Activated naive CD8-positive, alpha-beta T cell treated with anti-CD3 and anti-CD28 coated beads, Interleukin-2, amount 10 ng/mL, durations not matched to agents 7 days and 5 days (primary cell): ENCODE results near the gene LHX3. TPM values are rescaled to one million over a fixed set of nuclear protein-coding genes. Genes with fewer than 3 reads are reported as not detected.

Source experiments
- ATAC-seq: fragments of 150-1000 bp; cut with Tn5 transposase; one replicate; pipeline ENCODE4 v1.10.0; 2021; ENCODE audit warnings: low read depth, moderate library complexity
- POLR2A ChIA-PET: fragments of 350-600 bp; sonication (Branson Sonifier 250); formaldehyde crosslinking; loops from one replicate; lab custom pipeline; 2021; ENCODE audit warnings: antibody characterized with exemption; lab: Charles Lee
- DNase-seq: peaks from one replicate; pipeline ENCODE4 v3.0.0; 2021
- H3K27ac Mint-ChIP-seq: one replicate; pipeline ENCODE4 v1.8.0; 2022; ENCODE audit warnings: mild to moderate bottlenecking, mixed read lengths
- H3K27me3 Mint-ChIP-seq: one replicate; pipeline ENCODE4 v1.8.0; 2022; ENCODE audit warnings: mild to moderate bottlenecking, moderate library complexity, mixed read lengths
- H3K36me3 Mint-ChIP-seq: one replicate; pipeline ENCODE4 v1.8.0; 2021; ENCODE audit warnings: mild to moderate bottlenecking, mixed read lengths
- H3K4me1 Mint-ChIP-seq: one replicate; pipeline ENCODE4 v1.8.0; 2021; ENCODE audit warnings: mixed read lengths
- H3K4me3 Mint-ChIP-seq: one replicate; pipeline ENCODE4 v1.8.0; 2022; ENCODE audit warnings: mild to moderate bottlenecking, moderate library complexity, mixed read lengths
- H3K9me3 Mint-ChIP-seq: one replicate; pipeline ENCODE4 v1.8.0; 2021; ENCODE audit warnings: mixed read lengths
- total RNA-seq, 2 experiments: library from RNA; stranded (reverse); gene quantifications; one replicate each; pipeline ENCODE4 v1.2.3, GENCODE V29; 2021

LHX3 gene
- total RNA-seq, 2 experiments from 2014 or later: not detected

DNA sequence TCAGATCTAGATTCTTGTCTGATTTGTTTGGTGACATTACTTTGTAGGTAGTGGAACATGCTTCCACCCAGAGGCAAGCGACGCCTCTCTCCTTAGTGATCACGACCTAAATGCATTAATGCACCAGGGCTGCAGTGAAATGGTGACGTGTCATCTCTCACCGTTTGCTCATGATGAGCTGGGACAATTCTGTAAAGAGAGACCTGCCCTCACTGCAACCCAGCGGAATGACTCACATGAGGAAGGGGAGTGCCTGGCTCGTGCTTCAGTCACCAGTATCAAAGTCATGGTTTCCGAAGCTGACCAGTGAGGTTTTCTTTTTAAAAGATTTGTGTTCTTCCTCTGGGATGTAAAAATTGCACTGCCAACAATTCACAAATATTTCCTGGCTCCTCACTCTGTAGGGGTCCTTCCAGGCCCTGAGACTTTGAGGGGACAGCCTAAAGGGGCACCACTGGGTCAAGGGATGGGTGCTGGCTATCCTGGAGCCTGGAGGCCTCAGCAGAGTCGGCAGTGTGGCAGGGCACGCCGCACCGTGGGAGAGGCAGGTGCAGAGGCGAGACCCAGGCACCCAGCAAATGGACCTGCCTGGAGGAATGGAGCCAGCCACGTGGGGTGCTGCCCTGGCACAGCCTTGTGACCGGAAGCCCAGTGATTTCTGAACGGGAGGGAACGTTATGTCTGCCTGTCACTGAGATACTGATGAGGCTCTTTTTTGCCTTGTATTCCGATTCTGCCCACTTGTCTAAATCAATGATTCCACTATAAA, 23.4 kb upstream of the LHX3 start:
- Mint-ChIP-seq H3K4me1 (peaks cover 13% of the 10 kb centered on the region), H3K4me3 (no peak overlapping the region), H3K27me3 (no peaks in the 10 kb centered on the region), H3K9me3 (no peaks in the 10 kb centered on the region), H3K36me3 (peaks cover 2% of the 10 kb centered on the region), H3K27ac (no peak overlapping the region)
- ATAC-seq (no peak), DNase-seq (no peak)
- POLR2A ChIA-PET: no interaction called here

DNA sequence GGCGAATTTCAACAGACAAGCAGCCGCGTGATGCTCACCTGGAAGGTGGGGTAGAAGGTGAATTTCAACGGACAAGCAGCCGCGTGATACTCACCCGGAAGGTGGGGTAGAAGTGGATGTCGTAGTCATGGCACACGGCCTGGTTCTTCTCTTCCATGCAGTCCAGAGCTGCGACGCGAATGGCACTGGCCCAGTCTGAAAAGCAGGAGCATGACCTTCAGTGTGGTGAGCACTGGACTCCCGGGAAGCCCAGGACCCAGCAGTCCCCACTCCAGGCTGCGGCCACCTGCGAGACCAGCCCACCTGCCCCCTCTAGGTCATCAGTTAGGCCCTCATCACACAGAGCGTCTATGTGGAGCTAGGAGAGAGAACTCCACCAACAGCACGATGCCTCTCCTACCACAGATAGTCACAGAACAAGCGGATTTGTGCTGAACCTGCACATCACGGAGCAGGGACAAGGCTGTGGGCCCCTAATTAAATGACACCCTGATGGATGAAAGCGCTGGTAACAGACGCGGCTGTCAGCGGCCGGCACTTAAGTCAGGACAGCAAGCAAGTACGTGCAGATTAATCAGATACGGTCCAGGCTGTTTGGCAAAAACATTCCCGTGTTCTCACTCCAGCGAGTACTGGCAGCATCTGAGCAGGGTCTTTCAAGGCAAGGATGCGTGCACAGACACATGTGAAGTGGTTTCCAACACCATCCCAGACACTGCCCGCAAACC, 21.9 kb upstream of the LHX3 start:
- H3K27ac Mint-ChIP-seq: no peak overlapping the region
- POLR2A ChIA-PET: no interaction called here
- ATAC-seq: no peak
- no peak overlapping the region for H3K4me3 Mint-ChIP-seq
- H3K4me1 Mint-ChIP-seq: peaks cover 5% of the 10 kb centered on the region
- H3K27me3 Mint-ChIP-seq: no peaks in the 10 kb centered on the region
- H3K36me3 Mint-ChIP-seq: peaks cover under 1% of the 10 kb centered on the region
- no peaks in the 10 kb centered on the region for H3K9me3 Mint-ChIP-seq
- no peak for DNase-seq

DNA sequence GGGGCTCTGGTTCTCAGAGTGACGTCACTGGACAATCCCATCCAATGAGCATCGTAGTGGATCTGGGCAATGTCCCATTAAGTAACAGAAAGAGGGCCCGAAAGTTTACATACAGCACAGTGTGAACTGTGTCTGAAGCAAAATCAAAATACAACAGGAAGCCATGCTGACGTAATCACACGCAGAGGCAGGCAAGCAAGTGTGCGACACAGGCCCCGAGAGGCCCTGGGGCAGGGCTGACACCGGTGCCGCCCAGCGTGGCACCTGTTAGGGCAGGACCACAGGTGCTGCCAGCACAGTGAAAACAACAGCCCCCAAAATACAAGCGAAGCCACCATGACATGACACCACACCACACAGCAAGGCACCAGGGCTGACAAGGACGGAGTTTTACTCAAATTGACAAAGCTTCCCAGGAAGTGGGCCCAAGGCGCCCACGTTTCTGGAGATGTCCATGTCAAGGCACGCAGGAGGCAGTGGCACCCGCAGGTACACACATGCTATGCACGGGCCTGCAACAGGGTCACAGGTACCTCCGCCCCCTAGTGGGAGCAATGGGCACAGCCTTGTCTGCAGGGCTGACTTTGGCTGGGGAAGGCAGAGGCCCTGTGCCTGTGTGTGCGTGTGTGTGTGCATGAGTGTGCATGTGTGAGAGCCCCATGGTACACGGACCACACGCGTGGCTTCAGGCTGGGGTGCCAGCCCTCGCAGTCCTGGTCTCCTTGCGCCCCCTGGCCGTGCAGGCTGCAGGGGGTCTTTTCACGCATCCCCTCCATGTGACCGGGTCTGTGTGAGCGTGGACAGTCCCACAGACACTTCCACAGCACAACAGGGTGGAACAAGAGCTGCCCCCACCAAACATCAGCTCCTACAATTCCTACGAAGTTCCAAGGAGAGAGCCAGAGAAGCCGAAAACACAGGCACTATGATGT, 21.1 kb upstream of the LHX3 start:
- Mint-ChIP-seq H3K4me1 (peaks cover 4% of the 10 kb centered on the region), H3K36me3 (no peaks in the 10 kb centered on the region), H3K4me3 (no peak overlapping the region), H3K9me3 (no peaks in the 10 kb centered on the region), H3K27ac (no peak overlapping the region), H3K27me3 (no peaks in the 10 kb centered on the region)
- DNase-seq (peak; percentile 74), ATAC-seq (peak; percentile 86)
- POLR2A ChIA-PET: no interaction called here

DNA sequence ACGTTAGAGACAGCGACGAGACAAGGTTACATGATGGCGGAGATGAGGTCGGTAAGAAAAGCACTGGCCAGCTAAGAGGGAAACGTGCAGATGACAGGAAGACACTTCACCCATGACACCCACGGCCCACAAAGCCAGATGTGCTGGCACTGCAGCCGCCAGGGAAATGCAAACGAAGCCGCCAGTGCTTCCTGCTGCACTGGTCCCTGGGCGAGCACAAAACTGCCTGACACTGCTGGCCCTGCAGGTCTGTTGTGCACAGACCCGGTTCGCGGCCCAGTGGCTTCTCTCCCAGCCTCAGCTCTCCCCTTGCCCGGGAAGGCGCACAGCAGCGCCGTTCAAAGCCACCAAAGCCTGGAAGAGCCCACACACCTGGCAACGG, 20.4 kb upstream of the LHX3 start:
- Mint-ChIP-seq H3K4me3 (no peak overlapping the region), H3K4me1 (peaks cover 8% of the 10 kb centered on the region), H3K27me3 (no peaks in the 10 kb centered on the region), H3K36me3 (no peaks in the 10 kb centered on the region), H3K9me3 (no peaks in the 10 kb centered on the region), H3K27ac (no peak overlapping the region)
- POLR2A ChIA-PET: no interaction called here
- DNase-seq (no peak), ATAC-seq (no peak)

DNA sequence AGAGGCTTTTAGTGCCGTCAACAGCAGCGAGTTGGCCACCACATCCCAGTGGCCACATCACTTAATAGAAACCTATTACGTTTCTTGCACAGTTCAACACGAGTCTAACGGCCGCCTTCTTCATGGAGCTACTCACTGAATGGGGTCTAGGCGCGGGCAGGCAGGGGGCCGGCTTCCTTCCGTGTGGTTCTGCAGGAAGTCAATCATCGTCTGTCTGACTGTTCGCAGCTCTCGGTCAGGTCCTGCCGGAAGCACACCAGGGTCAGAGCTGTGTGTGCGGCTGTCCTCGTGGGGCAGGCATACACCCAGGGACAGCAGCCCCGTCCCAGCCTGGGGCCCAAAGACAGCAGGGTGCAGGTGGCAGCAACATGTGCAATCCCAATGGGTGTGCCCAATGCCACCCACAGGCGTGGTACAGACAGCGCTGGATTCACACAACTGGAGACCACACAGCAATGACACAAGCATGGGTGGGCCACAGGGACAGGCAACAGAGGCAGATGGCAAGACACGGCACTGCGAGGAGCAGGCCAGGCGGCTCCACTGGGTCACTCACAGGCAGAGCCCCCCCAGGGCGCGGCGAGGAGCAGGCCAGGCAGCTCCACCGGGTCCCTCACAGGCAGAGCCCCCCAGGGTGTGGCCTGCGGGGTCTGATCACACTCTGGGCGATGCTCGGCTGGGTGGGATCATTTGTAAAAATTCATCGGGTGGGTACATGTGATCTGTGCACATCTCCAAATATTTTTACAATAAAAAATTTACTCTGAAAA, 19.1 kb upstream of the LHX3 start:
- H3K27me3 Mint-ChIP-seq: no peaks in the 10 kb centered on the region
- H3K4me3 Mint-ChIP-seq: no peak overlapping the region
- POLR2A ChIA-PET: no interaction called here
- no peaks in the 10 kb centered on the region for H3K9me3 Mint-ChIP-seq
- no peak overlapping the region for H3K27ac Mint-ChIP-seq
- no peaks in the 10 kb centered on the region for H3K36me3 Mint-ChIP-seq
- DNase-seq: no peak
- ATAC-seq: no peak
- H3K4me1 Mint-ChIP-seq: peaks cover 10% of the 10 kb centered on the region

DNA sequence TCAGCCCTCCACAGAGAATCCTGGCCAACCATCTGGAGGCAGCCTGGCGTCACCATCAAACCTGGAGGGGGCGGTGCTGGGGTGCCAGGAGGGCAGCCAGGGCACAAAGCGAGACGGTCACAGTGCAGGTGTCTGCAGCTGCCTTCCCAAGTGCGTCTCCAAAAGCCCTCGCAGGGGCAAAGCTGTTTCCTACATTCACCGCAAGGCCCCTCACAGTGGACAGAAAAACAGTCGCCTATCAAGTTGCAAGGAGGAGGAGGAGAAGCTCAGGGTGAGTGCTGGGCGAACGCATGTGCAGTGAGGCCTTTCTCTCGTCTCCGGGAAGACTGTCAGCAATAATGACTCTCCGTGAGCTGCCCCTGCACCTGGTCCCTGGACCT, 18.0 kb upstream of the LHX3 start:
- H3K4me3 Mint-ChIP-seq: no peak overlapping the region
- no peak overlapping the region for H3K27ac Mint-ChIP-seq
- POLR2A ChIA-PET: no interaction called here
- no peak for ATAC-seq
- no peaks in the 10 kb centered on the region for H3K36me3 Mint-ChIP-seq
- H3K9me3 Mint-ChIP-seq: no peaks in the 10 kb centered on the region
- DNase-seq: no peak
- peaks cover 10% of the 10 kb centered on the region for H3K4me1 Mint-ChIP-seq
- no peaks in the 10 kb centered on the region for H3K27me3 Mint-ChIP-seq

DNA sequence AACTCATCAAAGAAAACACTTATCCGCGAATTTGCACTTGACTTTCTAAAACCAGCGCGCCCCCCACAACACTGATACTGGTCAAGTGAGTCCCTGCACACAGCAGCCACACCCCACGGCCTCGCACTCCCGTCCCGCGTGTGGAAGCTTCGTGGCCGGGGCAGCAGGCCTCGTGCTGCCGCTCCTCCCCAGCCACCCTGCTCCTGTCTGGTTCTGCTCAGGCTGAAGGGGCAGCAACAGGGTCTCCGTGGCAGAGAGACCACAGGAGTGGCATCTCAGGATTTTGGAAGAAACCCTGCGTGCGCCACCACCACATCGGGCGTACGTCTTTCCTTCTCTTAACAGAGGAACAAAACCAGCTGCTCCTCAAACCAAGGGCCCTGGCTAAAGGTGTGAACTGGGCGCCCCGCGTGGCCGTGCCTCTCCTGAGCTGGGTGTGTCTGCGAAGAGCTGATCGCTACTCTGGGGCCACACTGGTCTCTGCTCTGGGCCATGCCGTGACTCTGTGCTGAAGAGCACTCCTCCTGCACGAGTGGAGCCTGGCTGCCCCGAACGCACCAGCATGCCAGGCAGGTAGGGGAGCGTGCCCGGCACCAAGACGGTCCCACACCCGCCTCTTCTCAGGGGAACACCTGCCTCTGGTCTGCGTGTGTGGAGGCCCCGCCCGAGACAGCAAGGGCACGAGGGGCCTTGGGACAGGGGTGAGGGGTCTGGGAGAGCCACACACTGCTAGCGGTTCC, 17.4 kb upstream of the LHX3 start:
- POLR2A ChIA-PET: no interaction called here
- Mint-ChIP-seq H3K27me3 (no peaks in the 10 kb centered on the region), H3K9me3 (no peaks in the 10 kb centered on the region), H3K27ac (no peak overlapping the region), H3K4me1 (peaks cover 10% of the 10 kb centered on the region), H3K4me3 (no peak overlapping the region), H3K36me3 (no peaks in the 10 kb centered on the region)
- DNase-seq (no peak), ATAC-seq (no peak)

DNA sequence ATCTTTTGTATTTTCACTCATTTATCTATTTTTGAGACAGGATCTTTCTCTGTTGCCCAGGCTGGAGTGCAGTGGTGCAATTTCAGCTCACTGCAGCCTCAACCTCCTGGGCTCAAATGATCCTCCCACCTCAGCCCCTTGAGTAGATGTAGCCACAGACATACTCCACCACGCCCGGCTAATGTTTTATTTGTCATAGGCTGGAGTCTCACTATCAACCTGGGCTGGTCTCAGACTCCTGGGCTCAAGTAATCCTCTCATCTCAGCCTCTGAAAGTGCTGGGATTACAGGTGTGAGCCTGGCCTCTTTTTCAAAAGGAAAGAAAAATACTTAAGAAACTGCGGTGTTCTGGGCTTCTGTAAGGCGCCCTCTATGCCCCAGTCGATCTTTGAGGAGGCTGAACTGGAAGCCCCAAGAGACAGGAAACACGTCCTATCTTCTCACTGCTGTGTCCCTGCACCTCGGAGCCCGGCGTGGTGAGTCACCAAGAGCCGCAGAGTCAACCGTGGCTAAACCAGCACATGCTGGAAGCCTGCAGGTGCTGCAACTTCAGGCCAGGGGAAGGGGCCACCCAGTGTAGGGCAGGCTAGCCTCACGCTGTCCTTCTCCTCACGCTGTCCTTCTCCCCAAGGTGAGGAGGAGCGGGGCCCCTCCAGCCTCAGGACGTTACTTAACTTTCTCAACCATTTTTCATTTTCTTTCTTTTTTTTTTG, 15.2 kb upstream of the LHX3 start:
- no peaks in the 10 kb centered on the region for H3K9me3 Mint-ChIP-seq
- H3K4me3 Mint-ChIP-seq: no peak overlapping the region
- H3K36me3 Mint-ChIP-seq: peaks cover 4% of the 10 kb centered on the region
- H3K27ac Mint-ChIP-seq: peak overlapping the region; percentile 49
- ATAC-seq (peak; percentile 45), DNase-seq (no peak)
- no peaks in the 10 kb centered on the region for H3K27me3 Mint-ChIP-seq
- peaks cover 9% of the 10 kb centered on the region for H3K4me1 Mint-ChIP-seq
- POLR2A ChIA-PET: no interaction called here

DNA sequence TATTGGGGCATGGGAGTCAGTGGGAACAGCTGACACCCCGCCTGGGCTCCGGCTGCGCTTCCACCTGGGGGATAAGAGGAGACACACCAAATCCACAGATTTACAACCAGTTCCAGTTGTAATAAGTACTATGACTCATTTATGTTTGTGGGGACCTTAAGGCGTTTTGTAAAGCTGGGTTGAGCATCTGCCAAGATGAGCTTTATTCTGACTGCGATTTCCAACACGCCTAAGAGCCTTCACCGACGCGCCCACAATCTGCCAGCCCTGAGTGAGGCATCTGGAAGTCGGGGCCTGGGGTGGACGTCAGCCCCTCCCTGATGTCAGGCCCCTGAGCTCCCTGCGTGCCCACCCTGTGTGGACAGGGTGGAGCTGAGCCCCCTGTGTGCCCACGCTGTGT, 14.3 kb upstream of the LHX3 start:
- POLR2A ChIA-PET: no interaction called here
- Mint-ChIP-seq H3K4me1 (peaks cover 6% of the 10 kb centered on the region), H3K27ac (no peak overlapping the region), H3K27me3 (no peaks in the 10 kb centered on the region), H3K9me3 (peaks cover 2% of the 10 kb centered on the region), H3K4me3 (no peak overlapping the region), H3K36me3 (peaks cover 12% of the 10 kb centered on the region)
- ATAC-seq (no peak), DNase-seq (no peak)

DNA sequence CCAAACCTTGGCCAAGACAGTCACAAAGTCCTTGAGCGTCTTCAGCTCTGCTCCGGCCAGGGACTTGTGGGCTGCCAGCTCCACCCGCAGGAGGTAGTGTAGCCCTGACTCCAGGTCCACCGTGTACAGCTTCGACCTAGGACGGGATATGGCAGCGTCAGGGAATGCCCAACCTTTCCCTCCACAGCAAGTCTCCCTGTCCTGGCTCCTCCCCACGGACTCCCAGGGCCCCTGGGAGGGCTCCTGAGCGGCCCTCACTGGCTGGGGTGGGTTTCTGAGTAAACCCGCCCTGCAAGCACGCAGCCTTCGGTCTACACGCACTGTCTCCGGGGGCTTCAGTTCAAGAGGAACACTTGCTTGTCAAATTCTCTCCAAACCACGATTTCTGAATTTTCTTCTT, 13.7 kb upstream of the LHX3 start:
- POLR2A ChIA-PET: no interaction called here
- peaks cover 17% of the 10 kb centered on the region for H3K36me3 Mint-ChIP-seq
- H3K4me3 Mint-ChIP-seq: no peak overlapping the region
- peaks cover 2% of the 10 kb centered on the region for H3K9me3 Mint-ChIP-seq
- DNase-seq (no peak), ATAC-seq (no peak)
- no peak overlapping the region for H3K27ac Mint-ChIP-seq
- H3K27me3 Mint-ChIP-seq: no peaks in the 10 kb centered on the region
- H3K4me1 Mint-ChIP-seq: peaks cover 6% of the 10 kb centered on the region

DNA sequence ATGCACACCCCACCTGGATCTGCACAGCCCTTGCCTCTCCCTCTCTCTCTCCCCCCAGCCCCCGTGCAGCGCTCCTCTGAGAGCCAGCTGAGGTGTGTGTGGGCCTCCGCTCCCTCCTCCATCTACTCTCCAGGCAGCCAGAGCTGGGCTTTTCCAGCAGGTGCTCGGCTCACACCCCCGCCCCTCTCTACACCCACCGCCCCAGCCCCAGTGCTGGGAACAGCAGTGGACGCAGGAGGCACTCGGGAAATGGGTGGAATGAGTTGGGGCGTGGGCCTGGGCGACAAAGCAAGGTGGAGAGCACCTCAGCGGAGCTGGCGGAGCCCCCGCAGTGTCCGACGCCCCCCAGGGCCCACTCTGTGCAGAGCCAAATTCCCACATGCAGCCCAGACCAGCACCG, 13.3 kb upstream of the LHX3 start:
- POLR2A ChIA-PET: no interaction called here
- DNase-seq: no peak
- no peaks in the 10 kb centered on the region for H3K27me3 Mint-ChIP-seq
- H3K9me3 Mint-ChIP-seq: peaks cover 2% of the 10 kb centered on the region
- H3K4me1 Mint-ChIP-seq: peaks cover 6% of the 10 kb centered on the region
- H3K4me3 Mint-ChIP-seq: no peak overlapping the region
- H3K36me3 Mint-ChIP-seq: peaks cover 18% of the 10 kb centered on the region
- no peak overlapping the region for H3K27ac Mint-ChIP-seq
- ATAC-seq: no peak
